ENCODE measurements around the gene SLIT1.

Gene SLIT1

DNA sequence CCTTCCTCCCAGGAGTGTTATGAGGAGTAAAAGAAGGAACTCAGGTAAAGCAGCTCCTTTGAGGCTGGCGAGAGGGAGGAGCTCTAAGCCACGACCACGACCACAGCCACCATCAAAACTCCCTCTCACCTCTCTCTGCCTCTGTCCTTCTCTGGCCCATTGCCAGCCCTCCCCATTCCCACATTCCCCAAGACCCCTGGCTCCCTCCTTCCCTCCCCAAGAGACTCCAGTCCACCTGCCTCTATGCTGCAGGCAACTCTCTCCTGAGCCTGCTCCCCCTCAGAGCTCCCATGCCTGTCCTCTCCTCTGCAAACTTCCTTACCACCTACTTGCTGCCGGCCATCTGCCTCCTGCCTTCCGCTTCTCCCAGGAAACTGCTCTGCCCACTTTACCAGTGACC lies 9.5 kb downstream of the SLIT1 start:
- H3K9me3 ChIP-seq = no peaks in the 10 kb centered on the region
- peaks cover 9% of the 10 kb centered on the region for H3K4me1 ChIP-seq
- H3K4me3 ChIP-seq = no peak overlapping the region
- H3K27ac ChIP-seq = no peak overlapping the region
- TF ChIP-seq Cebpa-rat (IDR thresholded peaks at IDR 0.05) = no peak
- H3K36me3 ChIP-seq = no peaks in the 10 kb centered on the region
- H3K9ac ChIP-seq = no peak overlapping the region
- no peaks in the 10 kb centered on the region for H4K20me1 ChIP-seq
- no peak overlapping the region for H3K4me2 ChIP-seq
- peaks cover 21% of the 10 kb centered on the region; the same call in 1 of the 2 replicates for H3K27me3 ChIP-seq

GRCh38 chr10:97175586-97175985 lies 10.2 kb downstream of the SLIT1 start:
- no peak overlapping the region for H3K9ac ChIP-seq
- H3K9me3 ChIP-seq = no peaks in the 10 kb centered on the region
- H3K4me3 ChIP-seq = no peak overlapping the region
- no peak overlapping the region for H3K4me2 ChIP-seq
- H3K36me3 ChIP-seq = no peaks in the 10 kb centered on the region
- TF ChIP-seq Cebpa-rat (IDR thresholded peaks at IDR 0.05) = no peak
- no peak overlapping the region for H3K27ac ChIP-seq
- H3K4me1 ChIP-seq = peaks cover 15% of the 10 kb centered on the region
- peaks cover 15% of the 10 kb centered on the region; the same call in 1 of the 2 replicates for H3K27me3 ChIP-seq
- H4K20me1 ChIP-seq = no peaks in the 10 kb centered on the region

DNA sequence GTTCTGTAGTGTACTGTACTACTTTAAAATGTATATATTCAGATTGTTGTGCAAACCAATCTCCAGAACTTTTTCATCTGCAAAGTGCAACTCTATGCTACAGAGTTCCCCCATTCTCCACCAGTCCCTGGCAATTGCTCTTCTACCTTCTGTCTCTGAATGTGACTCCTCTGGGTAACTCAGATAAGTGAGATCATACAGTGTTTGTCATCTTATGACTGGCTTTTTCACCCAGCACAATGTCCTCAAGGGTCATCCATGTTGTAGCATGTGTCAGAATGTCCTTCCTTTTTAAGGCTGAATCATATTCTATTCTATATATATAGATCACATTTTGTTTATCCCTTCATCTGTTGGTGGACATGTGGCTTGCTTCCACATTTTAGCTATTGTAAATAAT lies 10.8 kb downstream of the SLIT1 start:
- no peak overlapping the region for H3K4me3 ChIP-seq
- no peak overlapping the region for H3K4me2 ChIP-seq
- no peak overlapping the region for H3K9ac ChIP-seq
- H3K27me3 ChIP-seq = peaks cover 9% of the 10 kb centered on the region; the same call in 1 of the 2 replicates
- H3K27ac ChIP-seq = no peak overlapping the region
- TF ChIP-seq Cebpa-rat (IDR thresholded peaks at IDR 0.05) = no peak
- H4K20me1 ChIP-seq = no peaks in the 10 kb centered on the region
- peaks cover 22% of the 10 kb centered on the region for H3K4me1 ChIP-seq
- no peaks in the 10 kb centered on the region for H3K36me3 ChIP-seq
- H3K9me3 ChIP-seq = no peaks in the 10 kb centered on the region

- peaks cover 23% of the 10 kb centered on the region for H3K4me1 ChIP-seq
- no peaks in the 10 kb centered on the region for H3K9me3 ChIP-seq
- no peak overlapping the region for H3K4me2 ChIP-seq
- no peaks in the 10 kb centered on the region for H3K36me3 ChIP-seq
- no peak overlapping the region for H3K9ac ChIP-seq
- H3K27ac ChIP-seq = no peak overlapping the region
- no peak overlapping the region for H3K4me3 ChIP-seq
- no peak for TF ChIP-seq Cebpa-rat (IDR thresholded peaks at IDR 0.05)
- 0 out of 2 replicates have a peak, but pooled peaks cover 6% of the 10 kb centered on the region for H3K27me3 ChIP-seq
- H4K20me1 ChIP-seq = no peaks in the 10 kb centered on the region
Observed at GRCh38 chr10:97174276-97174775, 11.4 kb downstream of the SLIT1 start.

DNA sequence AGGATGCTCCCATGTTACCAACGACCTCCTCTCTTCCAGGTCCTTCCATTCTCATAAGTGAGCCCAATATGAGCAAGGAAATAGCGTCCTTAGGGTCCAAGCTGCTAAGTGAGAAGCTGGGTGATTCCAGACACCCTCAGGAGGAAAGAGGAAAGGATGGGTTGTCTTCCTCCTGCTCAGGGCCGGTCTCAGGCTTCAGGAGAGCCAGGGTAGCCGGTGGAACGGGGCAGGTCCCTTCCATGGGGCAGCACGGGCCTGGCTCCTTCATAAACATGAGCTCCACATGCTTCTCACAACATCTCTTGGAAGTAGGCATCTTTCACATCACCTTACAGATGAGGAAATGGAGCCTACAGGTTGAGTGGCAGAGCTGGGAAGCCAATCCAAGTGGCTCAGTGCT lies 12.7 kb downstream of the SLIT1 start:
- H3K4me3 ChIP-seq = no peak overlapping the region
- H3K9me3 ChIP-seq = no peaks in the 10 kb centered on the region
- peaks cover 23% of the 10 kb centered on the region for H3K4me1 ChIP-seq
- H3K27ac ChIP-seq = no peak overlapping the region
- H3K9ac ChIP-seq = no peak overlapping the region
- H3K36me3 ChIP-seq = no peaks in the 10 kb centered on the region
- TF ChIP-seq Cebpa-rat (IDR thresholded peaks at IDR 0.05) = no peak
- no peak overlapping the region for H3K4me2 ChIP-seq
- H4K20me1 ChIP-seq = no peaks in the 10 kb centered on the region
- no peaks in the 10 kb centered on the region for H3K27me3 ChIP-seq

- Histone ChIP-seq H3K27me3 (no peaks in the 10 kb centered on the region), H4K20me1 (no peaks in the 10 kb centered on the region), H3K4me2 (peak overlapping the region; percentile 71), H3K4me3 (no peak overlapping the region), H3K9ac (peak overlapping the region; percentile 44; the same call in 1 of the 2 replicates), H3K4me1 (peaks cover 24% of the 10 kb centered on the region), H3K27ac (no peak overlapping the region), H3K9me3 (no peaks in the 10 kb centered on the region), H3K36me3 (no peaks in the 10 kb centered on the region)
- no peak for TF ChIP-seq Cebpa-rat (IDR thresholded peaks at IDR 0.05)
Observed at GRCh38 chr10:97171001-97171400, 14.8 kb downstream of the SLIT1 start.

- TF ChIP-seq Cebpa-rat (IDR thresholded peaks at IDR 0.05) = no peak
- Histone ChIP-seq H3K4me1 (peaks cover 33% of the 10 kb centered on the region), H4K20me1 (no peaks in the 10 kb centered on the region), H3K9me3 (no peaks in the 10 kb centered on the region), H3K4me2 (peak overlapping the region; percentile 71), H3K36me3 (no peaks in the 10 kb centered on the region), H3K9ac (0 out of 2 replicates have a peak overlapping the region, but pooled peaks have one; percentile 44), H3K27me3 (no peaks in the 10 kb centered on the region), H3K27ac (no peak overlapping the region), H3K4me3 (no peak overlapping the region)
Observed at GRCh38 chr10:97169911-97170693, 15.7 kb downstream of the SLIT1 start.

DNA sequence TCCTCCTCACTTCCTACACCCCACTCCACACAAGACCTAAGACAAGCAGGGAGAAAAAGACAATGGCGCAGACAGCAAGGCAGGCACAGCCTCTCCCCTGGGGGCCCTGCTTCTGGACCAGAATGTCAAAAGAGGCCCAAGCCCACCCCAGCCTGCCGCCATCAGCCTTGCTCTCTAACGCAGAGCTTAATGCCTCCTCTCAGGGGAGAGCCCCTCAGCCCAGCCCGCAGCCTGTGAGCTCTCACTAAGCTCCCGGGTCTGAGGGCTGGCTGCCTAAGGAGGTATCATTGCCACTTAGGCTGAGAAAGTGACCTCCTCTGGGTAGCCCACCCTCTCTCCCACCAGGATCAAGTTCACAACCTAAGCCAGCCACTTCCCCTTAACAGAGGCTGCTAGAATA lies 16.7 kb downstream of the SLIT1 start:
- Histone ChIP-seq H3K4me2 (no peak overlapping the region), H3K36me3 (no peaks in the 10 kb centered on the region), H3K4me1 (peaks cover 43% of the 10 kb centered on the region), H3K27me3 (no peaks in the 10 kb centered on the region), H3K9me3 (no peaks in the 10 kb centered on the region), H4K20me1 (no peaks in the 10 kb centered on the region), H3K27ac (no peak overlapping the region), H3K4me3 (no peak overlapping the region), H3K9ac (no peak overlapping the region)
- TF ChIP-seq Cebpa-rat (IDR thresholded peaks at IDR 0.05) = no peak

DNA sequence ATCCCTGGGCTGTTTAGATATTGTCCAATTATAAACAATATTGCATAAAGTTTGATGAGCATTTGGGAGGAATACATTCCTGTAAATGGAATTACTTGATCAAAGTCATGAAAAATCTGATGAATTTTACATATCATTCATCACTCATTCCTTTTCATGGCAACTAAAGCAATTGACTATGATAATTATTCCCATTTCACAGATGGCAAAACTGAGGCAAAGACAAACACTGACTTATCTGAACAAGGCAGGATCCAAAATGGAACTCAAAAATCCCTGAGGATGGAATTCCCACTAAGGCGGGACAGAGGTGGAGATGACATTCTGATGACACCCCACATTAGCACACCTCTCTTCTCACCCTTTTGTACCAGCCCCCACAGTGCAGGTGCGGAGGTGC lies 17.1 kb downstream of the SLIT1 start:
- H3K4me3 ChIP-seq = no peak overlapping the region
- H3K27me3 ChIP-seq = no peaks in the 10 kb centered on the region
- no peak overlapping the region for H3K9ac ChIP-seq
- no peaks in the 10 kb centered on the region for H3K9me3 ChIP-seq
- no peak overlapping the region for H3K27ac ChIP-seq
- no peak for TF ChIP-seq Cebpa-rat (IDR thresholded peaks at IDR 0.05)
- no peaks in the 10 kb centered on the region for H4K20me1 ChIP-seq
- H3K36me3 ChIP-seq = no peaks in the 10 kb centered on the region
- H3K4me2 ChIP-seq = no peak overlapping the region
- peaks cover 47% of the 10 kb centered on the region for H3K4me1 ChIP-seq

- H3K4me2 ChIP-seq = no peak overlapping the region
- no peak overlapping the region for H3K9ac ChIP-seq
- peaks cover 50% of the 10 kb centered on the region for H3K4me1 ChIP-seq
- no peaks in the 10 kb centered on the region for H3K27me3 ChIP-seq
- H3K4me3 ChIP-seq = no peak overlapping the region
- H4K20me1 ChIP-seq = no peaks in the 10 kb centered on the region
- no peaks in the 10 kb centered on the region for H3K36me3 ChIP-seq
- no peaks in the 10 kb centered on the region for H3K9me3 ChIP-seq
- TF ChIP-seq Cebpa-rat (IDR thresholded peaks at IDR 0.05) = no peak
- H3K27ac ChIP-seq = peak overlapping the region; percentile 35; the same call in 1 of the 2 replicates
Observed at GRCh38 chr10:97165499-97165898, 20.3 kb downstream of the SLIT1 start.
